H1 (cell line): ENCODE data around the gene FOXD4L4. TPM values are rescaled to one million over a fixed set of nuclear protein-coding genes. Genes with fewer than 3 reads are reported as not detected.
"Not testable (repeated sequence)": the region's sequence is repeated elsewhere in the genome, so short reads cannot be mapped to it uniquely, and the experiment has no call there.

Experiments
- CTCF ChIA-PET: fragments of 300-600 bp; sonication (Branson Sonifier 250); formaldehyde crosslinking; loops from one replicate; lab custom pipeline; 2021; ENCODE audit not compliant: partially characterized antibody; lab: Charles Lee
- POLR2A ChIA-PET: fragments of 300-600 bp; sonication (Branson Sonifier 250); formaldehyde crosslinking; loops from one replicate; lab custom pipeline; 2021; ENCODE audit warnings: inconsistent platforms; ENCODE audit not compliant: partially characterized antibody; lab: Charles Lee
- DNase-seq, 2 experiments: peaks; one replicate each; pipeline versions ENCODE4 v3.0.0 to v3.0.0-alpha.2; 2010 to 2022; ENCODE audit warnings: low spot score in 2 of 2, low read depth in 1 of 2, mixed read lengths in 1 of 2
- FAIRE-seq: peaks from 2 replicates; lab custom pipeline; 2011; peaks lifted over from hg19 to GRCh38; lab: Jason Lieb, UNC
- H2AFZ ChIP-seq: 2 replicates; pipeline ENCODE4 v1.8.1; 2012; ENCODE audit warnings: low read length, inconsistent platforms
- H2AK5ac ChIP-seq: 2 replicates; pipeline ENCODE4 v1.6.1; 2013; ENCODE audit warnings: low read depth, low read length
- H2BK120ac ChIP-seq: replicated peaks from 2 replicates; pipeline ENCODE3; 2013; ENCODE audit warnings: low read depth, low read length, inconsistent platforms
- H2BK12ac ChIP-seq: 2 replicates; pipeline ENCODE4 v1.6.1; 2013; ENCODE audit warnings: low read depth, low read length
- H2BK15ac ChIP-seq: 2 replicates; pipeline ENCODE4 v1.6.1; 2013; ENCODE audit warnings: low read length
- H2BK20ac ChIP-seq: 2 replicates; pipeline ENCODE4 v1.6.1; 2013; ENCODE audit warnings: low read length
- H2BK5ac ChIP-seq: 2 replicates; pipeline ENCODE4 v1.6.1; 2013; ENCODE audit warnings: low read depth, low read length
- H3K14ac ChIP-seq: 2 replicates; pipeline ENCODE4 v1.6.1; 2013; ENCODE audit warnings: inconsistent platforms; ENCODE audit not compliant: insufficient read length
- H3K18ac ChIP-seq: 2 replicates; pipeline ENCODE4 v1.6.1; 2013; ENCODE audit warnings: low read length; ENCODE audit errors: extremely low read depth
- H3K23ac ChIP-seq: 2 replicates; pipeline ENCODE4 v1.6.1; 2013; ENCODE audit warnings: inconsistent platforms; ENCODE audit not compliant: insufficient read length
- H3K23me2 ChIP-seq: 2 replicates; pipeline ENCODE4 v1.6.1; 2013; ENCODE audit warnings: low read depth, low read length
- H3K27ac ChIP-seq: 2 replicates; pipeline ENCODE4 v1.6.1; 2011; ENCODE audit warnings: low read depth, low read length, inconsistent platforms
- H3K27me3 ChIP-seq, 4 experiments: replicated peaks in 1 of 4; 1 replicate in 1 of 4; 2 replicates in 3 of 4; pipeline versions ENCODE4 v1.6.1 to v1.8.1; 2011 to 2013; ENCODE audit warnings: low read length in 3 of 4, mild to moderate bottlenecking in 3 of 4, inconsistent platforms in 2 of 4, mixed read lengths in 2 of 4, moderate library complexity in 1 of 4; ENCODE audit not compliant: control insufficient read depth in 3 of 4, insufficient read depth in 3 of 4; ENCODE audit errors: extremely low read depth in 1 of 4
- H3K36me3 ChIP-seq, 4 experiments: 2 replicates each; pipeline versions ENCODE4 v1.6.1 to v1.8.1; 2011 to 2013; ENCODE audit warnings: mild to moderate bottlenecking in 4 of 4, low read length in 3 of 4, moderate library complexity in 2 of 4, control low read depth in 1 of 4, inconsistent platforms in 1 of 4; ENCODE audit not compliant: insufficient read depth in 4 of 4, control insufficient read depth in 2 of 4
- H3K4ac ChIP-seq: replicated peaks from 2 replicates; pipeline ENCODE3; 2013; ENCODE audit warnings: low read length, low read depth, mixed read lengths, inconsistent platforms; ENCODE audit not compliant: insufficient read length
- H3K4me1 ChIP-seq, 4 experiments: replicated peaks in 1 of 4; 1 replicate in 1 of 4; 2 replicates in 3 of 4; pipeline versions ENCODE4 v1.6.1 to v1.8.1; 2011 to 2013; ENCODE audit warnings: low read length in 3 of 4, inconsistent platforms in 2 of 4, mixed read lengths in 1 of 4; ENCODE audit not compliant: insufficient read depth in 4 of 4, control insufficient read depth in 3 of 4
- H3K4me2 ChIP-seq, 2 experiments: 2 replicates each; pipeline versions ENCODE4 v1.6.1 to v1.8.1; 2011 to 2013; ENCODE audit warnings: low read depth in 2 of 2, low read length in 2 of 2, control low read depth in 1 of 2, inconsistent platforms in 1 of 2, mild to moderate bottlenecking in 1 of 2; ENCODE audit not compliant: insufficient read depth in 1 of 2
- H3K4me3 ChIP-seq, 4 experiments: fragments of 200-600, 300-600 bp in 1 of 4; sonication (generic), shearing (Covaris generic), sonication (Bioruptor Twin) in 1 of 4; 2 replicates each; pipeline versions ENCODE4 v1.5.1 to v1.8.1; 2011 to 2016; ENCODE audit warnings: low read length in 4 of 4, low read depth in 3 of 4, control low read depth in 2 of 4, inconsistent platforms in 2 of 4, mild to moderate bottlenecking in 2 of 4, mixed read lengths in 1 of 4, moderate library complexity in 1 of 4; ENCODE audit not compliant: insufficient read depth in 2 of 4; ENCODE audit errors: extremely low read depth in 1 of 4
- H3K56ac ChIP-seq: replicated peaks from 2 replicates; pipeline ENCODE3; 2013; ENCODE audit warnings: low read depth, mild to moderate bottlenecking, mixed read lengths, low read length, inconsistent platforms; ENCODE audit not compliant: insufficient read length
- H3K79me1 ChIP-seq: 2 replicates; pipeline ENCODE4 v1.6.1; 2013; ENCODE audit warnings: low read depth, low read length, control low read depth
- H3K79me2 ChIP-seq, 2 experiments: 2 replicates each; pipeline versions ENCODE4 v1.6.1 to v1.8.1; 2012 to 2013; ENCODE audit warnings: low read length in 2 of 2, mild to moderate bottlenecking in 2 of 2, inconsistent platforms in 1 of 2; ENCODE audit not compliant: insufficient read depth in 2 of 2, control insufficient read depth in 1 of 2
- H3K9ac ChIP-seq, 4 experiments: replicated peaks in 1 of 4; 1 replicate in 1 of 4; 2 replicates in 3 of 4; pipeline versions ENCODE4 v1.6.1 to v1.8.1; 2011 to 2013; ENCODE audit warnings: low read depth in 3 of 4, low read length in 3 of 4, control low read depth in 2 of 4, mild to moderate bottlenecking in 2 of 4, moderate library complexity in 2 of 4, inconsistent platforms in 1 of 4; ENCODE audit errors: extremely low read depth in 1 of 4
- H3K9me3 ChIP-seq, 2 experiments: 2 replicates each; pipeline versions ENCODE4 v1.6.1 to v1.8.1; 2012 to 2013; ENCODE audit warnings: mild to moderate bottlenecking in 2 of 2, moderate library complexity in 2 of 2, control low read depth in 1 of 2, inconsistent platforms in 1 of 2, low read depth in 1 of 2, low read length in 1 of 2, mixed read lengths in 1 of 2; ENCODE audit not compliant: insufficient read depth in 2 of 2
- H4K20me1 ChIP-seq, 2 experiments: replicated peaks in 1 of 2; 2 replicates each; pipeline versions ENCODE3 to v1.8.1; 2011 to 2013; ENCODE audit warnings: inconsistent platforms in 2 of 2, low read length in 2 of 2, mild to moderate bottlenecking in 1 of 2; ENCODE audit not compliant: insufficient read depth in 2 of 2, control insufficient read depth in 1 of 2
- H4K5ac ChIP-seq: 2 replicates; pipeline ENCODE4 v1.6.1; 2013; ENCODE audit warnings: low read length, low read depth, mixed read lengths, inconsistent platforms; ENCODE audit not compliant: insufficient read length
- H4K8ac ChIP-seq: 2 replicates; pipeline ENCODE4 v1.8.0; 2013; ENCODE audit warnings: mild to moderate bottlenecking, moderate library complexity, low read length, inconsistent platforms; ENCODE audit not compliant: insufficient read depth; ENCODE audit errors: extremely low read depth
- H4K91ac ChIP-seq: replicated peaks from 2 replicates; pipeline ENCODE3; 2013; ENCODE audit warnings: low read length, mixed read lengths, inconsistent platforms; ENCODE audit not compliant: insufficient read length
- SUZ12 ChIP-seq: fragments of 200-600 bp; sonication (generic); IDR thresholded peaks from 2 replicates; pipeline ENCODE4 v1.6.1; 2012; ENCODE audit warnings: mild to moderate bottlenecking, inconsistent platforms, low read length, moderate library complexity, mixed read lengths
- WGBS, 2 experiments: shearing (Covaris generic) in 1 of 2; methylation state at CpG; one replicate each; pipeline versions ENCODE4 v1.1.6 to v1.1.7; 2013 to 2015; ENCODE audit warnings: low lambda C conversion rate in 2 of 2, mixed read lengths in 2 of 2, inconsistent platforms in 1 of 2, low coverage in 1 of 2, missing lambda C conversion rate in 1 of 2; ENCODE audit not compliant: insufficient replicate concordance in 2 of 2, insufficient coverage in 1 of 2, insufficient read length in 1 of 2; ENCODE audit errors: extremely low coverage in 1 of 2, missing lambda C conversion rate in 1 of 2; 5-methylcytosine and 5-hydroxymethylcytosine counted together
- long read RNA-seq, 2 experiments: library from RNA in 1 of 2; library from capped mRNA in 1 of 2; stranded (forward); transcript quantifications; one replicate each; pipeline ENCODE4 v2.0.0, GENCODE V29; 2021; ENCODE audit warnings: inconsistent platforms in 1 of 2
- polyA minus RNA-seq, 3 experiments: library from RNA; depleted of rRNA, polyadenylated mRNA; stranded (reverse); fragments of >200 nt; gene quantifications; 1 replicate in 2 of 3; 2 replicates in 1 of 3; pipeline ENCODE4 v1.2.3, GENCODE V29; 2011
- polyA plus RNA-seq, 7 experiments: library from polyadenylated mRNA; depleted of rRNA in 3 of 7; stranded (reverse) in 5 of 7; unstranded in 2 of 7; fragments of >200 nt in 5 of 7; fragments of 200-250 nt in 2 of 7; gene quantifications; 1 replicate in 5 of 7; 2 replicates in 1 of 7; 4 replicates in 1 of 7; pipeline versions ENCODE4 v1.2.1 to v1.2.3, GENCODE V29; 2011 to 2013; ENCODE audit warnings: missing spikeins in 2 of 7, mixed read lengths in 2 of 7
- total RNA-seq: library from RNA; stranded (reverse); fragmentation: NEBNext Ultra II Directional; extraction: Animal tissue kit (Norgen Biotek cat#: 25700); gene quantifications from 2 replicates; pipeline ENCODE4 v1.2.1, GENCODE V29; 2021

The FOXD4L4 gene
- total RNA-seq (not detected in 2 replicates), polyA plus RNA-seq (2011; rRNA removed) (0.03 TPM in 1 of 2 replicates, not detected in the other), polyA minus RNA-seq (2011; rRNA and poly(A)+ RNA removed) (0.09 TPM in 1 of 2 replicates, not detected in the other)
- polyA plus RNA-seq (2011; cell fraction: cytosol; rRNA removed), result not detected
- polyA plus RNA-seq (2011; cell fraction: nucleus; rRNA removed), result not detected
- 0.11 TPM in 1 of 4 replicates, not detected in the others for polyA plus RNA-seq (2012, experiment 1 of 2)
- polyA plus RNA-seq (2012, experiment 2 of 2), result not detected
- polyA plus RNA-seq (2013, experiment 1 of 2), result not detected
- polyA plus RNA-seq (2013, experiment 2 of 2), result not detected
- not detected for polyA minus RNA-seq (2011; cell fraction: cytosol; rRNA and poly(A)+ RNA removed)
- polyA minus RNA-seq (2011; cell fraction: nucleus; rRNA and poly(A)+ RNA removed), result not detected
- long read RNA-seq, experiment 1, result 0 reads
- long read RNA-seq, experiment 2, result 0 reads

- H3K9me3 ChIP-seq, H4K5ac ChIP-seq, H2BK5ac ChIP-seq, H2AFZ ChIP-seq, H2AK5ac ChIP-seq, H2BK120ac ChIP-seq, H3K56ac ChIP-seq, H4K91ac ChIP-seq, H3K27ac ChIP-seq, H3K14ac ChIP-seq, H2BK15ac ChIP-seq, CTCF ChIA-PET, H3K4me1 ChIP-seq, POLR2A ChIA-PET, H3K79me2 ChIP-seq, H3K18ac ChIP-seq, H3K9ac ChIP-seq, H2BK20ac ChIP-seq, H3K23ac ChIP-seq, H2BK12ac ChIP-seq, H3K79me1 ChIP-seq, H3K4ac ChIP-seq, H3K36me3 ChIP-seq, H4K8ac ChIP-seq, H3K23me2 ChIP-seq, FAIRE-seq, H4K20me1 ChIP-seq: not testable (repeated sequence)
- peaks cover 3 to 17% (median 7%) of the 10 kb centered on the region in 4 experiments for H3K27me3 ChIP-seq
- 12% methylated on average over 16 of the region's 38 CpGs; no CpG with 5 or more reads in 1 of the 2 experiments for WGBS, 2 experiments
- peak within 1 kb of the TSS in 1 of 2 experiments; percentile 46; a peak in 2 of 4 replicates for H3K4me2 ChIP-seq
- 0 out of 2 replicates have a peak, but pooled peaks have one; percentile 28 for TF ChIP-seq SUZ12
- 0 out of 8 replicates have a peak within 1 kb of the TSS, but pooled peaks of 1 of the 4 experiments have one; percentile 32 for H3K4me3 ChIP-seq
- DNase-seq, result peak in 1 of 2 experiments; percentile 59
Measured at GRCh38 chr9:65737096-65737564, at the start of gene FOXD4L4. FOXD4L4 (plus strand) TSS chr9:65737146; CDS start chr9:65737146, 0 bp downstream.
